ENCODE results near the gene TCF7L2.

Gene TCF7L2

GRCh38 chr10:113158183-113158582 is 208.1 kb downstream of the TCF7L2 start:
- no peak overlapping the region for H3K4me3 ChIP-seq (ENCODE audit: low read depth, low read length)
- DNase-seq (ENCODE audit: low read depth): no peak

GRCh38 chr10:113159563-113159962 is 209.5 kb downstream of the TCF7L2 start:
- TF ChIP-seq CTCF (IDR thresholded peaks at IDR 0.05; ENCODE audit: control insufficient read depth, extremely low read depth, insufficient read depth): no peak
- no peak for DNase-seq (ENCODE audit: low read depth)
- no peak overlapping the region for H3K4me3 ChIP-seq (ENCODE audit: low read depth, low read length)

More at GRCh38 chr10:113158183-113158582, 208.1 kb downstream of the TCF7L2 start:
- no peak for TF ChIP-seq CTCF (IDR thresholded peaks at IDR 0.05; ENCODE audit: control insufficient read depth, extremely low read depth, insufficient read depth)

- no peak for TF ChIP-seq CTCF (IDR thresholded peaks at IDR 0.05; ENCODE audit: control insufficient read depth, extremely low read depth, insufficient read depth)
- DNase-seq (ENCODE audit: low read depth): no peak
- H3K4me3 ChIP-seq (ENCODE audit: low read depth, low read length): no peak overlapping the region
These were observed 210.6 kb downstream of the TCF7L2 start for GRCh38 chr10:113160641-113161040.

- DNase-seq (ENCODE audit: low read depth): no peak
- TF ChIP-seq CTCF (IDR thresholded peaks at IDR 0.05; ENCODE audit: control insufficient read depth, extremely low read depth, insufficient read depth): no peak
- no peak overlapping the region for H3K4me3 ChIP-seq (ENCODE audit: low read depth, low read length)
These were observed 211.0 kb downstream of the TCF7L2 start for GRCh38 chr10:113161066-113161465.

GRCh38 chr10:113162960-113163359 is 212.9 kb downstream of the TCF7L2 start:
- no peak for TF ChIP-seq CTCF (IDR thresholded peaks at IDR 0.05; ENCODE audit: control insufficient read depth, extremely low read depth, insufficient read depth)
- no peak for DNase-seq (ENCODE audit: low read depth)
- H3K4me3 ChIP-seq (ENCODE audit: low read depth, low read length): no peak overlapping the region

- no peak for DNase-seq (ENCODE audit: low read depth)
- H3K4me3 ChIP-seq (ENCODE audit: low read depth, low read length): no peak overlapping the region
- no peak for TF ChIP-seq CTCF (IDR thresholded peaks at IDR 0.05; ENCODE audit: control insufficient read depth, extremely low read depth, insufficient read depth)
These were observed 215.6 kb downstream of the TCF7L2 start for GRCh38 chr10:113165673-113166072.

GRCh38 chr10:113167702-113168101 is 217.7 kb downstream of the TCF7L2 start:
- TF ChIP-seq CTCF (IDR thresholded peaks at IDR 0.05; ENCODE audit: control insufficient read depth, extremely low read depth, insufficient read depth): no peak
- H3K4me3 ChIP-seq (ENCODE audit: low read depth, low read length): no peak overlapping the region
- no peak for DNase-seq (ENCODE audit: low read depth)

Data from LNCaP clone FGC (cell line).